GM12878 (cell line): ENCODE data around the gene LRRC39. TPM values are rescaled to one million over a fixed set of nuclear protein-coding genes. Genes with fewer than 3 reads are reported as not detected.

Source experiments
- CBX5 ChIP-seq: sonication (generic); IDR thresholded peaks from 2 replicates; pipeline ENCODE4 v1.6.1; 2016; ENCODE audit warnings: low read depth, moderate library complexity, mild to moderate bottlenecking, inconsistent platforms
- CREB1 ChIP-seq: IDR thresholded peaks from 2 replicates; pipeline ENCODE4 v1.6.1; 2012; ENCODE audit warnings: low read depth, mild to moderate bottlenecking, inconsistent platforms
- FOS ChIP-seq: IDR thresholded peaks from 3 replicates; pipeline ENCODE4 v1.6.1; 2011; ENCODE audit warnings: borderline replicate concordance; ENCODE audit not compliant: insufficient read length; ENCODE audit errors: extremely low read depth
- GABPA ChIP-seq: IDR thresholded peaks from 2 replicates; pipeline ENCODE4 v1.6.1; 2014; ENCODE audit warnings: antibody characterized with exemption, low read depth, mild to moderate bottlenecking, inconsistent platforms
- IRF4 ChIP-seq: IDR thresholded peaks from 2 replicates; pipeline ENCODE4 v1.6.1; 2011; ENCODE audit warnings: low read depth, low read length
- KDM1A ChIP-seq: fragments of 200-600 bp; sonication (generic); IDR thresholded peaks from 2 replicates; pipeline ENCODE4 v1.6.1; 2016; ENCODE audit warnings: borderline replicate concordance
- MLLT1 ChIP-seq: fragments of 450-650 bp; IDR thresholded peaks from 2 replicates; pipeline ENCODE4 v1.6.1; 2016; ENCODE audit warnings: mild to moderate bottlenecking
- MTA3 ChIP-seq: IDR thresholded peaks from 2 replicates; pipeline ENCODE4 v1.6.1; 2012; ENCODE audit warnings: low read length, inconsistent platforms, borderline replicate concordance
- NR2C2 ChIP-seq: IDR thresholded peaks from 2 replicates; pipeline ENCODE4 v1.6.1; 2011; ENCODE audit warnings: borderline replicate concordance, low read depth; ENCODE audit not compliant: control insufficient read depth, insufficient read length
- POLR2A ChIP-seq: IDR thresholded peaks from 2 replicates; pipeline ENCODE4 v1.6.1; 2011; ENCODE audit warnings: low read depth, mild to moderate bottlenecking, low read length
- RAD21 ChIP-seq: IDR thresholded peaks from 2 replicates; pipeline ENCODE4 v1.6.1; 2011; ENCODE audit warnings: mild to moderate bottlenecking, low read depth, low read length, moderate library complexity; ENCODE audit not compliant: insufficient read depth
- RELA ChIP-seq: fragments of 450-650 bp; IDR thresholded peaks from 2 replicates; pipeline ENCODE4 v1.8.0; 2014; ENCODE audit warnings: borderline replicate concordance; ENCODE audit not compliant: partially characterized antibody
- STAT3 ChIP-seq: IDR thresholded peaks from 2 replicates; pipeline ENCODE4 v1.6.1; 2011; ENCODE audit warnings: low read depth, low read length, improper control_type of control experiment
- USF2 ChIP-seq: IDR thresholded peaks from 2 replicates; pipeline ENCODE4 v1.6.1; 2011; ENCODE audit warnings: low read depth, low read length, improper control_type of control experiment, borderline replicate concordance
- YY1 ChIP-seq: IDR thresholded peaks from 2 replicates; pipeline ENCODE4 v1.6.1; 2011; ENCODE audit warnings: low read depth, mild to moderate bottlenecking, low read length
- polyA plus RNA-seq, 11 experiments: library from polyadenylated mRNA; depleted of rRNA in 4 of 11; unstranded in 6 of 11; stranded (reverse) in 5 of 11; fragments of >200 nt; fragmentation: Nextera tagmentation in 4 of 11; fragmentation: Illumina TruSeq in 1 of 11; extraction: Ambion mirVana in 4 of 11; extraction: Trizol in 1 of 11; gene quantifications; 1 replicate in 1 of 11; 2 replicates in 10 of 11; pipeline versions ENCODE4 v1.2.1 to v1.2.3, GENCODE V29; 2011 to 2016; ENCODE audit warnings: inconsistent platforms in 2 of 11, missing spikeins in 2 of 11, low read depth in 1 of 11
- total RNA-seq, 4 experiments: library from RNA; depleted of rRNA in 3 of 4; stranded (reverse); fragments of >200 nt in 3 of 4; fragmentation: Illumina TruSeq in 1 of 4; extraction: Trizol in 1 of 4; gene quantifications; 2 replicates each; pipeline versions ENCODE4 v1.2.1 to v1.2.3, GENCODE V29; 2013 to 2021
- TF ChIP-seq, protein P1 (sequence below): fragments of 450-650 bp; IDR thresholded peaks from 2 replicates; pipeline ENCODE4 v1.6.1; 2017; ENCODE audit warnings: borderline replicate concordance
- TF ChIP-seq, protein P2 (sequence below): IDR thresholded peaks from 2 replicates; pipeline ENCODE4 v1.6.1; 2012; ENCODE audit warnings: low read depth, low read length, improper control_type of control experiment
- TF ChIP-seq, protein P3 (sequence below): fragments of 450-650 bp; formaldehyde crosslinking; IDR thresholded peaks from 2 replicates; pipeline ENCODE4 v1.4.0; 2022; ENCODE audit warnings: mild to moderate bottlenecking, moderate library complexity
- TF ChIP-seq, protein P4 (sequence below), 3 experiments: IDR thresholded peaks in 2 of 3; conservative IDR thresholded peaks in 1 of 3; 2 replicates each; pipeline ENCODE4 v1.5.1; 2011; ENCODE audit warnings: low read depth in 3 of 3, low read length in 3 of 3, mild to moderate bottlenecking in 3 of 3, control low read depth in 2 of 3, moderate library complexity in 2 of 3, inconsistent platforms in 1 of 3, mixed read lengths in 1 of 3; ENCODE audit not compliant: control insufficient read depth in 2 of 3, insufficient read depth in 1 of 3; ENCODE audit errors: extremely low read depth in 1 of 3

LRRC39 gene
- total and polyA plus RNA-seq, 10 of the 15 experiments (the other 5 are each of a cell fraction or from before 2014, with no cell fraction given) = 0.23 to 1.1 (median 0.56) TPM

DNA sequence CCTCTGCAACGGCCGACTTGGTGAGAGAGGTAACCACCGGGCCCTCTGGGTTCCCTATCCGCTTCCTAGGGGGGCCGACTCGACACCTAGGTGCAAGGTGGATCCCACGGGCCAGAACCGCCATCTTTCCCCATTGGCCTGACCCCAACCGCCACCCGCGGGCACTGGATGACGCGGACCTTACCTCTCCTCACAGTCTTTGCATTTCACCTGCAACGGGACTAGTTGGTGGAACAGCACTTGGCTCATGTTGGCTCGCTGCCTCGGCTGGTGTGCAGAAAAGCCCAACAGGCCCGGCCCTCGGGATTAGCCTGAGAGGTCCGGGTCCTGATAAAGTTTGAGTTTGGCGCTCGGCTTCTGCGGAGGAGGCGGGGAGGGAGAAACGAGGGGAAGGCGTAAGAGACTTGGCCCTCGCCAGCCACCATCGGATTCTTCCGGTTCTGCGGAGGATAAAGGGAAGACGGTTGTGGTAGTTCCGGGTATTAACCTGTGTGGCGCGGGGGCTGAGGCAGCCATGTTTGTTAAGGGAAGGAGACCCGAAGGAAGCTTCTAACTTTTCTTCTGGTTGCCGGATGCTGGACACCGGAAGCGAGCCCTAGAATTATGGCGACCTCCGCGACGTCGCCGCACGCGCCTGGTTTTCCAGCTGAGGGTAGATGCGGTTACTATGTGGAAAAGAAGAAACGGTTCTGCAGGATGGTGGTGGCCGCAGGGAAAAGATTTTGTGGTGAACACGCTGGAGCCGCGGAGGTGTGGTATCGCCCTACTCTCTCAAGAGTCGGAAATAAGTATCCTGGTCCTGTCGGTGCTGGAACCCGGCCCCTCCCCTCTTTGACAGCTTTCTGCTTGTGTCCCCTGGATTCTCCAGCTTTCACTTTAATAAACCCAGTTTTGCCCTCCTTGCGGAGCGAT, 45.2 kb downstream of the LRRC39 start, which contains the start of the genes SASS6 and TRMT13 (continued):
- TF ChIP-seq, protein P1, sequence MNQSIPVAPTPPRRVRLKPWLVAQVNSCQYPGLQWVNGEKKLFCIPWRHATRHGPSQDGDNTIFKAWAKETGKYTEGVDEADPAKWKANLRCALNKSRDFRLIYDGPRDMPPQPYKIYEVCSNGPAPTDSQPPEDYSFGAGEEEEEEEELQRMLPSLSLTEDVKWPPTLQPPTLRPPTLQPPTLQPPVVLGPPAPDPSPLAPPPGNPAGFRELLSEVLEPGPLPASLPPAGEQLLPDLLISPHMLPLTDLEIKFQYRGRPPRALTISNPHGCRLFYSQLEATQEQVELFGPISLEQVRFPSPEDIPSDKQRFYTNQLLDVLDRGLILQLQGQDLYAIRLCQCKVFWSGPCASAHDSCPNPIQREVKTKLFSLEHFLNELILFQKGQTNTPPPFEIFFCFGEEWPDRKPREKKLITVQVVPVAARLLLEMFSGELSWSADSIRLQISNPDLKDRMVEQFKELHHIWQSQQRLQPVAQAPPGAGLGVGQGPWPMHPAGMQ = no peak
- TF ChIP-seq MLLT1 = peak; percentile 68
- peak; percentile 87 for TF ChIP-seq CREB1
- TF ChIP-seq RELA = peak; percentile 79
- TF ChIP-seq, protein P2, sequence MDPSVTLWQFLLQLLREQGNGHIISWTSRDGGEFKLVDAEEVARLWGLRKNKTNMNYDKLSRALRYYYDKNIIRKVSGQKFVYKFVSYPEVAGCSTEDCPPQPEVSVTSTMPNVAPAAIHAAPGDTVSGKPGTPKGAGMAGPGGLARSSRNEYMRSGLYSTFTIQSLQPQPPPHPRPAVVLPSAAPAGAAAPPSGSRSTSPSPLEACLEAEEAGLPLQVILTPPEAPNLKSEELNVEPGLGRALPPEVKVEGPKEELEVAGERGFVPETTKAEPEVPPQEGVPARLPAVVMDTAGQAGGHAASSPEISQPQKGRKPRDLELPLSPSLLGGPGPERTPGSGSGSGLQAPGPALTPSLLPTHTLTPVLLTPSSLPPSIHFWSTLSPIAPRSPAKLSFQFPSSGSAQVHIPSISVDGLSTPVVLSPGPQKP = peak; percentile 88
- TF ChIP-seq IRF4 = no peak
- no peak for TF ChIP-seq FOS
- no peak for TF ChIP-seq STAT3
- TF ChIP-seq GABPA = peak; percentile 96
- TF ChIP-seq NR2C2 = no peak
- TF ChIP-seq, protein P3, sequence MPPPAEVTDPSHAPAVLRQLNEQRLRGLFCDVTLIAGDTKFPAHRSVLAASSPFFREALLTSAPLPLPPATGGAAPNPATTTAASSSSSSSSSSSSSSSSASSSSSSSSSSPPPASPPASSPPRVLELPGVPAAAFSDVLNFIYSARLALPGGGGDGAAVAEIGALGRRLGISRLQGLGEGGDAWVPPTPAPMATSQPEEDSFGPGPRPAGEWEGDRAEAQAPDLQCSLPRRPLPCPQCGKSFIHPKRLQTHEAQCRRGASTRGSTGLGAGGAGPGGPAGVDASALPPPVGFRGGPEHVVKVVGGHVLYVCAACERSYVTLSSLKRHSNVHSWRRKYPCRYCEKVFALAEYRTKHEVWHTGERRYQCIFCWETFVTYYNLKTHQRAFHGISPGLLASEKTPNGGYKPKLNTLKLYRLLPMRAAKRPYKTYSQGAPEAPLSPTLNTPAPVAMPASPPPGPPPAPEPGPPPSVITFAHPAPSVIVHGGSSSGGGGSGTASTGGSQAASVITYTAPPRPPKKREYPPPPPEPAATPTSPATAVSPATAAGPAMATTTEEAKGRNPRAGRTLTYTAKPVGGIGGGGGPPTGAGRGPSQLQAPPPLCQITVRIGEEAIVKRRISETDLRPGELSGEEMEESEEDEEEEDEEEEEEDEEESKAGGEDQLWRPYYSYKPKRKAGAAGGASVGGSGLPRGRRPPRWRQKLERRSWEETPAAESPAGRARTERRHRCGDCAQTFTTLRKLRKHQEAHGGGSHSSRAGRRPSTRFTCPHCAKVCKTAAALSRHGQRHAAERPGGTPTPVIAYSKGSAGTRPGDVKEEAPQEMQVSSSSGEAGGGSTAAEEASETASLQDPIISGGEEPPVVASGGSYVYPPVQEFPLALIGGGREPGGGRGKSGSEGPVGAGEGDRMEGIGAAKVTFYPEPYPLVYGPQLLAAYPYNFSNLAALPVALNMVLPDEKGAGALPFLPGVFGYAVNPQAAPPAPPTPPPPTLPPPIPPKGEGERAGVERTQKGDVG (CRISPR knock-in tag) = no peak
- TF ChIP-seq KDM1A = no peak
- TF ChIP-seq RAD21 = no peak
- TF ChIP-seq, protein P4, sequence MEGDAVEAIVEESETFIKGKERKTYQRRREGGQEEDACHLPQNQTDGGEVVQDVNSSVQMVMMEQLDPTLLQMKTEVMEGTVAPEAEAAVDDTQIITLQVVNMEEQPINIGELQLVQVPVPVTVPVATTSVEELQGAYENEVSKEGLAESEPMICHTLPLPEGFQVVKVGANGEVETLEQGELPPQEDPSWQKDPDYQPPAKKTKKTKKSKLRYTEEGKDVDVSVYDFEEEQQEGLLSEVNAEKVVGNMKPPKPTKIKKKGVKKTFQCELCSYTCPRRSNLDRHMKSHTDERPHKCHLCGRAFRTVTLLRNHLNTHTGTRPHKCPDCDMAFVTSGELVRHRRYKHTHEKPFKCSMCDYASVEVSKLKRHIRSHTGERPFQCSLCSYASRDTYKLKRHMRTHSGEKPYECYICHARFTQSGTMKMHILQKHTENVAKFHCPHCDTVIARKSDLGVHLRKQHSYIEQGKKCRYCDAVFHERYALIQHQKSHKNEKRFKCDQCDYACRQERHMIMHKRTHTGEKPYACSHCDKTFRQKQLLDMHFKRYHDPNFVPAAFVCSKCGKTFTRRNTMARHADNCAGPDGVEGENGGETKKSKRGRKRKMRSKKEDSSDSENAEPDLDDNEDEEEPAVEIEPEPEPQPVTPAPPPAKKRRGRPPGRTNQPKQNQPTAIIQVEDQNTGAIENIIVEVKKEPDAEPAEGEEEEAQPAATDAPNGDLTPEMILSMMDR (IDR thresholded peaks at IDR 0.05 in 2 of 3, conservative IDR thresholded peaks at IDR 0.05 in 1 of 3; ENCODE audit: control insufficient read depth in 2 of 3, extremely low read depth in 1 of 3, insufficient read depth in 1 of 3, low read depth in 3 of 3, low read length in 3 of 3) = no peak
- TF ChIP-seq USF2 = no peak
- no peak for TF ChIP-seq MTA3
- peak; percentile 83 for TF ChIP-seq CBX5
- peak; percentile 99 for TF ChIP-seq YY1
- peak; percentile 80 for TF ChIP-seq POLR2A
